ENCODE results near the gene PAIP2.

DNA sequence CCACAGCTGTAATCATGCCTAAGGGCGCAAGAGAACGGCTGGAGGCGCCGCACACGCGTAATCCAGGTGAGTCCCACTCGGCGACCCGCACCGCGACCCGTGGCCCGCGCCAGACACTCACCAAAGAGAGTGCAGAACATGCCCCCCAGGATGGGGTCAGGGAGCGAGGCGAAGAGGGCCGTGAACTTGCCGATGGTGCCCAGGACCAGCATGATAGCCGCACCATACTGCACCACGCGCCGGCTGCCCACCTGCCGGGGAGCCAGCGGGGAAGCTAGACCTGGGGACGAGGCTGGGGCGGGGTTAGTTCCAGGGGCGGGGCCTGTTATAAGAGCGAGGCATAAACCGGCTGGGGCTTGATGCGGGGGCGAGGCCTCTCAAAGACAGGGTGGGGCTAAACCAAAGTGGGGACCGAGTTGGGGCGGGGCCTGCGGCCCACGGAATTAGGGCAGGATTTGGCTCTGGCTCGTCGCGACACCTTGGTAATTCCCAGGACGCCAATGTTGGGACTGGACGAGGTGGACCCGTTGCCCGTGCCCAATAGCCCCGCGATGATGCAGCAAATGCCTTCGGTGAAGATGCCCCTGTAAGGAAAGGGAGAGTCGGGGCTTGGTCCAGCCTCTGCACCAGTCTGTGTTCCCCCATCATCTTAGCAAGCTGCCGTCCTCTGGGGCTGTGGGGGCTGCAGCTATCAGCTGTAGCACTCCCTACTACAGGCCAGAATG, 36.6 kb downstream of the PAIP2 start:
- no peak for TF ChIP-seq CTCF (IDR thresholded peaks at IDR 0.05; ENCODE audit: low read length)
- TF ChIP-seq EZH2phosphoT487 (IDR thresholded peaks at IDR 0.05; ENCODE audit: low read length): no peak
